ENCODE measurements around the gene SLC26A4.

SLC26A4 gene

DNA sequence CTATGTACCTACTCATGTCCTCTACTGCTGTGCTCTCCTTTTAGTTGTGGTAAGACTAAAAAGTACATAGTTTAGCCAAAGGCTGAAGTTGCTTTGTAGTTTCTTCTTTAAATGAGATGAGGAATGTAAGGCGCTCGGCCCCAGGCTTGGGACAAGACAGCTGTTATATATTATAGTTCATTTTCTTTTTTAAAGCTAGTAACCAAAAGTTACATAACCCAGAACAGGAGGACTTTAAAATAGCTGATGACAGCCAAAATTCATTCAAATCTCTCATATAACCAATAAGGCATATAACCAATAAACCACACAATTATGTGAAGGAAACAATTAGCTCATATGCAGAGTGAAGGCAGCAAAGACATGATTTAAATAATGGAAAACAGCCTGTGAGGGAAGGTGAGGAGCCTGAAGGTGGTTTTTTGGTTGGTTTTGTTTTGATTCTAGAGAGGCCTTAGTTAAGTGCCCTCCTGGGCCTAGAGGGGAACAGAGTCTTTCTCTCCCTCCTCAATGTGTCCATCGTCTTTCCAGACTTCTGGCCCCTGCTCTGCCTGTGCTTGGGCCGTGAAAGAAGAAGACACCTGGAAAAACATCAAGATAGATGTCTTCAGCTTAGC is 35.8 kb downstream of the SLC26A4 start:
- DNase-seq (ENCODE audit: low read depth in 2 of 2), result no peak

- no peak for DNase-seq (ENCODE audit: low read depth in 2 of 2)
Observed at GRCh38 chr7:107697321-107698049, 36.9 kb downstream of the SLC26A4 start.

- no peak for DNase-seq (ENCODE audit: low read depth in 2 of 2)
Observed at GRCh38 chr7:107700570-107700969, 39.9 kb downstream of the SLC26A4 start.

DNA sequence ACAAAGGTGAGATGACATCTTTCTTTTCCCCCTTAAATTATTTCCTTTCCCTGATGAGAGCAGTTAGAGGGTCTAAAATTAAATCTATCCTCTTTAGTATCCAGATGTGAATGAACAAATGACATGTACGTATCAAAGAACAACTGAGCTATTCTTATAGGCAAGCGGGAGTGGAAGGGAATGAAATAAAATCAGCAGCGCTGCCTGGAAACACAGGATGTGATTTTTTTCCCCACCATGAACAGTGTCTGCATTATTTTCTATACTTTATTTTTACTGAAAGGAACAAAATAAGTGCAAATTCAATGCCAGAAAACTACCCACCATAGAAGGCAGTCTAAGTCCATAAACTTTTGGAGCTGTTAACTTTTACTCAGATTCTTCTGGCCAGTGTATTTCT is 40.6 kb downstream of the SLC26A4 start:
- no peak for DNase-seq (ENCODE audit: low read depth in 2 of 2)

DNA sequence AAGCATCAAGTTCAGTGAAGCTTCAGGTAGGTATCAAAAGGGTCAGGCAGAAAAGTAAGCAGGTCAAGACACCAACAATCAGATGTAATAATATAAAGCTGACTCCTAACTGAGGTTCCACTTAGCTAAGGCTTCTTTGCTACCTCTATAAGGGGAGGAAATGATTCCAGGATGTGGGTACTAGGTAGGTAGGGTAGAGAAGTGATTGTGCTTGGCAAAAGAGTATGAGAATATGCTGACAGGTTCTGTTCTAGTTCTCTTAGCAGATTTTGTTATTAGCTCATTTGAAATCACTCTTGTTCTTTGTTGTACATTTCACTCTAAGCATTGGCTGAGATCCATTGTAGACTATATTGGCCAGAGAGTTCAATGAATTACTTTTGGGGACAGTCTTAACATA is 42.6 kb downstream of the SLC26A4 start:
- no peak for DNase-seq (ENCODE audit: low read depth in 2 of 2)

DNA sequence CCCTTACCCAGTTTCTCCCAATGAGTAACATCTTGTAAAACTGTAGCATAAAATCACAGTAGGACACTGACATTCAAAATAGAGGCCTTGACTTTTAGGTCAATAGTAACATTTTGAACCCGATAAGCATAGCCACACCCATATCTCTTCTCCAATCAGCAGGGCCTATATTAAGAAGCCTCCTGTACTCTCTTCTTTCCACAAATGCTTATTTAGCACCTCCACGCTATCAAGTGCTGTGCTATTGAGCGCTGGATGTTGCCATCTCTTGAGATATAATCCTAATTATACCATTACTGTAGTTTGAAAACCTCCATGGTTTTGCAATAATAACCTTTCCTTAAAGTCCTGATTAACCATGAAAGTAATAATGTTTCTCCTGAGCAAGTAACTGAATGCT is 43.2 kb downstream of the SLC26A4 start:
- no peak for DNase-seq (ENCODE audit: low read depth in 2 of 2)

DNA sequence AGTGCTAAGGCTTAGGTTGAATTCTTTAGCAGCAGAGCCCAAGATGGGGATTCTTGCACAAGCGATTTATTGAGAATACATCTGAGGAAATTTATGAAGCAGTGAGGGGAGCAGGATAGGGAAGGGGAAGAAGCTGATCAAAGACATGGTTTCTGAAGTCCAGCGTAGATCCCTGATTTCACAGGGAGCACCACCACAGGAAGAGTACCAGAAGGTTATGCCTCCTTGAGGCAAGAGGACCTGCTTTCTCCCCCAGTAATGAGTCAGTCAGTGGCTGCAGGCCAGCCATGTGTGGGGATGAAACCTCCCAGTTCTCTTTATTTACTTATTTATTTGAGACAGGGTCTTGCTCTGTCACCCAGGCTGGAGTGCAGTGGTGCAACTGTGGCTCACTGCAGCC is 48.3 kb downstream of the SLC26A4 start:
- no peak for DNase-seq (ENCODE audit: low read depth in 2 of 2)

DNA sequence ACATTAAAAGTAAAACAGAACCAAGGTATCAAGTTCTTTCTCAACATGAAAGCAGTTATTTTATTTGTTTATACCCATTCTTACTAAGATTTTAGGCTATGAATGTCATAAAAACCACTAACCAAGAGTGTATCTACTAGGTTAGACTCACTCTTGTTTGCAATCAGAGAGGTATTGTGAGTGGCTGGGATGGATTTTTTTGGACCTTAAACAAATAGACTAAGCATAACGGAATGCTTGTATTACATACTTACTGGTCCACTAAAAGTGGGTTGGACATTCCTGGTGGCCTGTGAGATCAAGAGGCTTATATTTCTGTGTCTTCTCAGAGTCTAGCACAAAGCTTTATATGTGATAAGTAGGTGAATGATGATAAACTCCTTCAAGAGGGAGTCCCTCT is 50.7 kb downstream of the SLC26A4 start:
- no peak for DNase-seq (ENCODE audit: low read depth in 2 of 2)

- no peak for DNase-seq (ENCODE audit: low read depth in 2 of 2)
Observed at GRCh38 chr7:107712025-107712424, 51.4 kb downstream of the SLC26A4 start.

- no peak for DNase-seq (ENCODE audit: low read depth in 2 of 2)
Observed at GRCh38 chr7:107712896-107713295, 52.3 kb downstream of the SLC26A4 start.

DNA sequence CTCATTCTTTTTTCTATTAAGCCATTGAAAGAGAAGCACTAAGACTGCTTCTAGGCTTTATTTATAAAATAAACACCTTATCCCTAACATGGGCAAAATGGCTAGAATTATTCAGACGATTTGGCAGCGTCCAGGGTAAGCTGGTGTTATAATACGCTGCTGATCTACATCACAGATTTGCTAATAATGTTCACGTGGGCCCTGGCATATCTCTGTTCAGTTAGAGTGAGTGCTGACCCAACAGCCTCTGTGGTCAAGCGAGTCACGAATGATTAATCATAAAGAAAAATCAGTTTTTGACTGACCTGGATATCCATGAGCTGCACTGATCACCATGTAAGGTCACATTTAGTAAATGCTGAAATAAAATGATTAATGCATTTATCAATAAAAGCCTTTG is 54.9 kb downstream of the SLC26A4 start:
- DNase-seq (ENCODE audit: low read depth in 2 of 2), result no peak

- DNase-seq (ENCODE audit: low read depth in 2 of 2), result no peak
Observed at GRCh38 chr7:107718456-107719193, 58.0 kb downstream of the SLC26A4 start.

GRCh38 chr7:107721286-107721685 is 60.7 kb downstream of the SLC26A4 start:
- DNase-seq (ENCODE audit: low read depth in 2 of 2), result no peak

GRCh38 chr7:107723255-107723654 is 62.6 kb downstream of the SLC26A4 start:
- no peak for DNase-seq (ENCODE audit: low read depth in 2 of 2)

DNA sequence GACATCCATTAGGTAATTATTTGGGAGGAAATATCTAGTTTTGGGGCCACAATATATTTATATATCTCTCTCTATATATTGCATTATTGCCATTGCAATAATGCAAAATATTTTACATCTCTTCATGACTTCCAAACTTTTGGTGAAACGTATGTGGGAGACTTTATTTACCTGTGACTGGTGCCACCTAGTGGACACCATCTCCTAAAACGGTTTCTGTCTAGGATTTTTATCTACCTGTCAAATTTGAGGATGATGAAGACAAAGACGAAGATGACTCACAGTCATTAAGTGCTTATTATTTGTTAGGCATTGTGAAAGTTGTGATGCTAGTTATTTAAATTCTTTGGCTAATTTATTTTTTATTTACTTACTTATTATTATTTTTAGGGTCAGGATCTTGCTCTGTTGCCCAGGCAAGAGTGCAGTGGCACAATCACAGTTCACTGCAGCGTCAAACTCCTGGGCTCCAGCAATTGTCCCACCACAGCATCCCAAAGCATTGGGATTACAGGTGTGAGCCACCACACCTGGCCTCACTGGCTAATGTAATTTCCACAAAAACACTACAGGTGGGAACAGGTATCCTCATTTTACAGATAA is 64.6 kb downstream of the SLC26A4 start:
- peak in 1 of 2 donors; percentile 5 for DNase-seq (ENCODE audit: low read depth in 2 of 2)

DNA sequence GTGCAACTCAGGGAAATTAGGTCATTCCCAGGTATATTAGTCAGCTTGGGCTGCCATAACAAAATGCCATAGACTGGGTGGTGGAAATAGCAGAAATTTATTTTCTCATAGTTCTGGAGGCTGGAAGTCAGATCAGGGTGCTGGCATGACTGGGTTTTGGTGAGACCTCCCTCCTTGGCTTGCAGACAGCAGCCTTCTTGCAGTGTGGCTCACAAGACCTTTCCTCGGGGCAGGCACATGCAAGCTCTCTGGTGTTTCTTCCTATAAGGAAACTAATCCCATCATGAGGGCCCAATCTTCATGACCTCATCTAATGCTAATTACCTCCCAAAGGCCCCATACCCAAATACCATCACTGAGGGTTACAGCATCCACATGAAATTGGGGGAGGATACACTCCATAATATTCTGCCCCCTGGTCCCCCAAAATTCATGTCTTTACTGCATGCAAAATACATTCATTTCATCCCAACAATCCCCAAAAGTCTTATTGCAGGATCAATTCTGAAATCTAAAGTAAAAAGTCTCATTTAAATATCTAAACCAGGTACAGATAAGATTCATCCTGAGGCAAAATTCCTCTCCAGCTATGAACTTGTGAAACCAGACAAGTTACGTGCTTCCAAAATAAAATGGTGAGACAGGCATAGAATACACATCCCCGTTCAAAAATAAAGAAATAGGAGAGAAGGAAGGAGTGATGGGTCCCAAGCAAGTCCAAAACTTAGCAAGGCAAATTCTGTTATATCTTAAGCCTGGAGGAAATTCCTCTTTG is 65.9 kb downstream of the SLC26A4 start:
- no peak for DNase-seq (ENCODE audit: low read depth in 2 of 2)

DNA sequence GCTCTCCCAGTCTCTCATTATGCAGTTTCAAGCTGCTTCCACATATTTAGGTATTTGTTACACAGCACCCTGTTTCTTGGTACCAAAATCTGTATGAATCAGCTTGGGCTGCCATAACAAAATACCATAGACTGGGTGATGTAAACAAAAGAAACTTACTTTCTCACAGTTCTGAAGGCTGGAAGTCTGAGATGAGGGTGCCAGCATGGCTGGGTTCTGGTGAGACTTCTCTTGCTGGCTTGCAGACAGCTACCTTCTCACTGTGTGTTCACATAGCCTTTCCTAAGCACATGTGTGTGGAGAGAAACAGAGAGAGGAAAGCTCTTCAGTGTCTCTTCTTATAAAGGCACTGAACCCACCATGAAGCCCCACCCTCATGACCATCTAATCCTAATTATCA is 67.6 kb downstream of the SLC26A4 start:
- DNase-seq (ENCODE audit: low read depth in 2 of 2), result no peak

DNA sequence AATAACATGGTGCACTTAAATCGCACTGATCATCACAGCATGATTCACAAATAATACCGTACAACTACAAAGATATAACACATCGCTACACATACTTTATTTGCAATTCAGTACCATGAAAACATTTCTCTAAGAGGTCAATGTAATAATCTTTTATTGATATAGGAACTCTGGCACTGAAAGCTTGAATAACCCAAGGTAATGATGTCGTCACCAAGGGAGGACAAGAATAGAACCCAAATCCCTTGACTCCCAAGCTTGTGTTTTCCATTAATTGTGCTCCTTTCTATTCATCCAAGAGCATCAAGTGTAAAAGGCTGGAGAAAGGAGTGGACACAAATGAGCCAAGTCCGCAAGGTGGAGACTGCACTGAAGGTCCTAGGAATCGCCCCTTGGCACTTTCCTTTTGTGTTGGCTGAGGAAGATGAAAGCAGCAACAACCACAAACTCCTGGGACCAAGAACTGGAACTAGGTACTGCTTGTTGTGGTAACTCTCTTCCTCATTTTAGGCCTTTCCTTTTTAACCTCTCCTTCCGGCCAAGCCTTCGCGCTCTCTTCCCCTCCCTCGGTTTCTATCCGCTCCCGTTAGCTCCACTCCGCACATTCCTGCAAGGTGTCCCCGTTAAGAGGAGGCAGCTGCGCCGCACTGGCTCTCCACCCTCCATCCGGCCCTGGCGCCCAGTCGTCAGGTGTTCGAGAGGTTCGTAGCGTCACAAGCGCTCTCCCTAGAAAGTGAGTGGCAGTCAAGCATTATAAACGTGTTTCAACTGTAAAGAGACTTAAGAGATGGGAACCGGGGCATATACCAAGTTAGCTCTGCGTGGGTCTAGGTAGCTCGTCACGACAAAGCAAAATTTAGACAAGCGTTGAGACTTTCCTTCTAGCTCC is 82.3 kb downstream of the SLC26A4 start:
- DNase-seq (ENCODE audit: low read depth in 2 of 2), result no peak

DNA sequence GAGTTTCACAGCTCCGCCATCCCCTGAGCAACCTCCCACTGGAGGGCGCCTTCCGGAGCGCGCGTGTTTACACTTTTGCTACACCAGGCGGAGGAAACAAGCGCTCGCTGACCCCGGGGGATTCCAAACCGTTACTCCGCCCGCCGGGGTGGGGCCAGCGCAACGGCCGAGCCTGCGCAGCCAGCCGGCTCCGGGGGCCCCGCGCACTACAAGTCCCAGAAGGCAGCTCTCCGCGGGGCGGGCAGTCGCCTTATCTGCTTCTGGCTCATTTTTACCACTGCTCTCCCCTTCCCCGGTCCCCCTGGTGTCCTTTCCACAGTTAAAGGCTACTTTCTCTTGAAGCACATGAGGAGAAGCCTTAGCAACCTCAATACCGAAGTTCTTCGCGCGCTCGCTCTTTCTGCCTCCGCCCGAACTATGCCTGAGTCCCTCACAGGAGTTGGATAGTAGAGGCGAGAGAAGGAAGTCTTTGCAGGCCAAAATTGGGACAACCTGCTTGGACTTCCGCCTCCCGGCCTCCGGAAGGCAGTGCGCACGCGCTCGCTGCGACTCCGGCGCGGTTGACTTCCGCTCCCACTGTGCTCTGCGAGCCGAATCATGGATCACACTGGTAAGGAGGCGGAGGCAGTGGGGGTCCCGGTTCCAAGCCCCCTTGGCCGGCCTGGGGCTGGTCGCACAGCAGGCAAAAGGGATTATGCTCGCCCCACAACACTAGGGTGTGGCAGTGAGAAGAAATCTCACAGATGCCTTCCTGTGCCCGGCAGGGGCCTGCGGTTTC is 83.1 kb downstream of the SLC26A4 start, which contains the start of gene CBLL1:
TSS of gene CBLL1 (plus strand) at position 576 of the 778 bp plus-strand sequence. CDS start at position 598, 22 bp downstream.
- DNase-seq (ENCODE audit: low read depth in 2 of 2), result peak; percentile 95 to 96

DNA sequence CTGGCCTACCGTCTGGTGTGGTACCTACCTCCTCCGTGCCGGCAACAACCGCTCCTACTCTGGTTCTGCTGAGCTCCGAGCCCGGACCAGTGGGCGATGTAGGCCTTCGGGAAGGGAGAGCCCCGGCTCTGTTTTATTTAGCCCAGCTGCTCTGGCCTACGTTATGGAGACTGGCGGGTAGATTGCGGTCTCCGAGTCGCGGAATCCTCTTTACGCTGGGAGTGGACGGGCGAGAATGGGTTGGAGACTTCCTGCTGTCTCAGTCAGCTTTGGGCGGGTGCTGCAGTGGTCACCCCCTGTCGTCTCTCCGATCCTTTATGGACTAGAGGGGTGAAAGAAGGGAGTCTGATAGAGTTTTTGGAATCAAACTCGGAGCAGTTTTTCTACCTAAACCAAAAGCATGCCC is 83.7 kb downstream of the SLC26A4 start:
- no peak for DNase-seq (ENCODE audit: low read depth in 2 of 2)

Data from stimulated activated CD8-positive, alpha-beta memory T cell treated with anti-CD3 and anti-CD28 coated beads, Interleukin-15, amount 100 ng/mL, for 4 hours (primary cell).